ENCODE data around the gene RPL10A.

RPL10A gene

DNA sequence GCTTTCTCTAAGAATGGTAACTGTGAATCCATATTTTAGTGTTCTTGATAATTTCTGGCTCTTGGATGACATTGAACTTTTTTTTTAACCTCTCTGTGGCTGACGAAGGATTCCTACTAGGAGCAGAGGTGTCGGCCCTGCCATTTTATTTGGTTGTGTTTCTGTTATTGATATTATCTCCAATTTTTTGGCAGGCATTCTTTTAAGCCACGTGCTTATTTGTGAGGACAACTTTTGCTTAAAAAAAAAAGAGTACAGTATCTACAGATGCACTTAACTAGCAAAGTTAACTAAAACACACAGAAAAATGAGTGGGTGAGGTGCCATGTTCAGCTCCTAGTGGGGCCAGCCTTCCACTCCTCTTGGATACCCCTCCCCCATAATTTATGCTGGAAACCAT, 15.0 kb upstream of the RPL10A start:
- peaks cover 4 to 33% (median 31%) of the 10 kb centered on the region in 11 experiments; a peak in 21 of 22 replicates for H3K36me3 ChIP-seq
- peak overlapping the region; percentile 71 to 95 (median 84) for H3K4me3 ChIP-seq
- H3K9ac ChIP-seq: peak overlapping the region; percentile 73 to 93 (median 85); a peak in 21 of 22 replicates
- peaks cover 37 to 51% (median 44%) of the 10 kb centered on the region in 10 experiments for H3K4me1 ChIP-seq
- no peak for TF ChIP-seq Cebpa-rat (IDR thresholded peaks at IDR 0.05)
- no peaks in the 10 kb centered on the region for H3K9me3 ChIP-seq (replicated peaks in 1 of 11)
- H3K27me3 ChIP-seq: no peaks in the 10 kb centered on the region
- H3K27ac ChIP-seq: peak overlapping the region in 8 of 11 experiments; percentile 11 to 91 (median 88); a peak in 15 of 22 replicates
- peak overlapping the region; percentile 83 to 100 (median 99) for H3K4me2 ChIP-seq
- H4K20me1 ChIP-seq: peaks cover 0 to 21% (median 5%) of the 10 kb centered on the region in 11 experiments; a peak in 5 of 22 replicates

DNA sequence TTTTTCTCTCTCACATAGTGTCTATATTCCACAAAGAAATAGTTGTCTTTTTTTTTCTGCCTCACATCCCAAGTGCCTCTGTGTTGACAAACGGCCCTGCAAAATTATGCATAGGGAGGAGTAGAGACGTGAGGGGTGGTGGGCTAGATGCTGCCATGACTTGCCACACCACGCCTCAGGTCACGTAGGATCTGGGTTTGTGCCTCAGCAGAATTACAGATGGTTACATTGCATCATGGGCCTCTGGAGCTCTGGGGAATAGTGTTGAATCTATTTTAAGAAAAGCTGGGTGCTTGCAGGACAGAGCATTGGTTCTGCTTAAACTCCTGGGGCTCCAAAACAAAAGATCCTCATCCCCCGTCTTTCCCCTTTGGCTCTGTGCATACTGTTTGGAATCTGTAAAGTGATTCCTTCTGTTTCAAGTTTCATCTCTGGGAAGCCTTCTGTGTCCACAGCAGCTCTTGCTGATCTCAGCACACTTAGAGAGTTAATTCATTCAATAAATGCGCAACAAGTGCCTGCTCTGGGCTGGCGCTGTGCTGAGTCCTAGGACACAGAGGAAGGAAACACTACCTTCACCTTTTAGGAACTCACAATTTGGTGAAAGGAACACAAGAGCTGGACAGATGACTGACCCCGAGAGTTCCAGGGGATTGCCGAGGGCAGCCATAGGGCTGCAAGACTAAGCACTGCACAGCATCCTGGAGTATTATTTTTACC, 13.7 kb upstream of the RPL10A start:
- H3K27me3 ChIP-seq: no peaks in the 10 kb centered on the region
- 0 out of 22 replicates have a peak, but pooled peaks of 1 of the 11 experiments have one; percentile 1 for TF ChIP-seq Cebpa-rat (IDR thresholded peaks at IDR 0.05)
- H3K27ac ChIP-seq: peak overlapping the region in 8 of 11 experiments; percentile 19 to 91 (median 88); a peak in 16 of 22 replicates
- peaks cover 0 to 23% (median 8%) of the 10 kb centered on the region in 11 experiments; a peak in 7 of 22 replicates for H4K20me1 ChIP-seq
- H3K9me3 ChIP-seq (replicated peaks in 1 of 11): no peaks in the 10 kb centered on the region
- peaks cover 5 to 46% (median 44%) of the 10 kb centered on the region in 11 experiments; a peak in 21 of 22 replicates for H3K36me3 ChIP-seq
- peak overlapping the region in 8 of 10 experiments; percentile 71 to 88 (median 80); a peak in 13 of 20 replicates for H3K4me3 ChIP-seq
- H3K4me1 ChIP-seq: peaks cover 37 to 47% (median 43%) of the 10 kb centered on the region in 10 experiments
- H3K4me2 ChIP-seq: peak overlapping the region; percentile 83 to 100 (median 99)
- peak overlapping the region; percentile 10 to 93 (median 85); a peak in 18 of 22 replicates for H3K9ac ChIP-seq

DNA sequence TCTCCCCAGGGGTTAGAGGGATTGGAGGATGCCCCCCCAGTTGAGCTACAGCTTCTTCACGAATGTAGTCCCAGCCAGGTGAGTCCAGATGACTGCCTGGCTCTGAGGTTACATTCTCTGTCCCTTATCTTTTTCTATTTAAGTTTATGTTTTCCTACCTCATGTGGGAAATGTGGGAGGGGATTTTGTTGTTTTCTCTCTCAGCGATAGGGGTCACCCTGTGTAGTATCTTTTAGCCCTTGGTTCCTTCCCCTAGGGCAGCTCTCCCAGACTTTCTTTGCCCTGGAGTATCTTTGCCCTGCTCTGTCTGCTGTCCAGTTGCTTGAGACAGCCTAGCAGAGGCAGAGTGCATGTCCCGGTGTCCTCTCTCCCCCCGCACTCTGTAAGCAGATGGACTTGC, 10.3 kb upstream of the RPL10A start:
- Histone ChIP-seq H3K27me3 (no peaks in the 10 kb centered on the region), H3K4me3 (no peak overlapping the region), H3K9ac (no peak overlapping the region), H3K4me1 (peaks cover 26 to 35% (median 32%) of the 10 kb centered on the region in 10 experiments), H3K27ac (no peak overlapping the region), H3K4me2 (no peak overlapping the region), H3K36me3 (peaks cover 10 to 78% (median 75%) of the 10 kb centered on the region in 11 experiments; a peak in 21 of 22 replicates), H3K9me3 (replicated peaks in 1 of 11) (no peaks in the 10 kb centered on the region), H4K20me1 (peaks cover 0 to 23% (median 8%) of the 10 kb centered on the region in 11 experiments; a peak in 7 of 22 replicates)
- TF ChIP-seq Cebpa-rat (IDR thresholded peaks at IDR 0.05): no peak

DNA sequence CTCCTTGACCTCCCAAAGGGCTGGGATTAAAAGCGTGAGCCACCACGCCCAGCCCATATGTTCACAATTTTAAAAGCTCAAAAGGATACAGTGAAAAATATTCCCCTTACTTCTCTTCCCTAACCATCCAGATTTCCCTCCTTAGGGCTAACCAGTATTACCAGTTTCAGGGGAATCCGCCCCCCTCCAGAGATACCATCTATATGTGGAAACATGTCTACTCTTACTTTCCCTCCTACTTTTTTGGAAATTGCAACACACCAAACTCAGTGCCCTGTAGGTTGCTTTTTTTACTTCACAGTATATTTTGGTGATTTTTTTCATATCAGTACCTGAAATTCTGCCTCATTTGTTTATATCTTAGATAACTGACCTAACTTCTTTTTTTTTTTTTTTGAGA, 6.9 kb upstream of the RPL10A start:
- Histone ChIP-seq H3K36me3 (peaks cover 14 to 100% (median 93%) of the 10 kb centered on the region in 11 experiments; a peak in 21 of 22 replicates), H3K4me3 (no peak overlapping the region), H3K4me2 (no peak overlapping the region), H4K20me1 (peaks cover 0 to 14% (median 0%) of the 10 kb centered on the region in 11 experiments; a peak in 7 of 22 replicates), H3K4me1 (peaks cover 0 to 5% (median 0%) of the 10 kb centered on the region in 10 experiments; a peak in 4 of 20 replicates), H3K9me3 (replicated peaks in 1 of 11) (no peaks in the 10 kb centered on the region), H3K27ac (no peak overlapping the region), H3K27me3 (no peaks in the 10 kb centered on the region), H3K9ac (no peak overlapping the region)
- no peak for TF ChIP-seq Cebpa-rat (IDR thresholded peaks at IDR 0.05)

DNA sequence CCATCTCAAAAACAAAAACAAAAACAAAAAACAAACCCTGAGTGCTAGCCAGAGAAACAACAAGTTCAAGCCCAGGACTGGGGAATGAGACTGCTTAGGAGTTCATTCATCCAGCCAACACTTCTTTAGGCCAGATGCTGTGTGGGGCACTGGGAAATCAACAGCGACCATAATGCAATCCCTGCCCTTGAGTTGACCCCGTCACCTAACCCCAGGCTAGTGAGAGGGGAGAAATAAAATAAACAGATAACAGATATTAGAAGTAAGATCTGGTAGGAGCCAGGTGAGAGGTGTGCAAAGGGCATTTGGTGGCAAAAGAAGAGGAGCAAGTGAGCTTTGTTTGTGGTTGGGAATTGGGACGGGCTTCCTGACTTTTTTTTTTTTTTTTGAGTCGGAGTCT, 4.9 kb upstream of the RPL10A start:
- Histone ChIP-seq H3K36me3 (peaks cover 15 to 93% (median 85%) of the 10 kb centered on the region in 11 experiments; a peak in 21 of 22 replicates), H3K27ac (no peak overlapping the region), H3K4me3 (no peak overlapping the region), H3K4me1 (peaks cover 5 to 10% (median 8%) of the 10 kb centered on the region in 10 experiments; a peak in 17 of 20 replicates), H3K27me3 (no peaks in the 10 kb centered on the region), H3K4me2 (no peak overlapping the region), H3K9me3 (replicated peaks in 1 of 11) (no peaks in the 10 kb centered on the region), H4K20me1 (peaks cover 0 to 5% (median 0%) of the 10 kb centered on the region in 11 experiments; a peak in 5 of 22 replicates), H3K9ac (no peak overlapping the region; a peak in 1 of 22 replicates)
- no peak for TF ChIP-seq Cebpa-rat (IDR thresholded peaks at IDR 0.05)

DNA sequence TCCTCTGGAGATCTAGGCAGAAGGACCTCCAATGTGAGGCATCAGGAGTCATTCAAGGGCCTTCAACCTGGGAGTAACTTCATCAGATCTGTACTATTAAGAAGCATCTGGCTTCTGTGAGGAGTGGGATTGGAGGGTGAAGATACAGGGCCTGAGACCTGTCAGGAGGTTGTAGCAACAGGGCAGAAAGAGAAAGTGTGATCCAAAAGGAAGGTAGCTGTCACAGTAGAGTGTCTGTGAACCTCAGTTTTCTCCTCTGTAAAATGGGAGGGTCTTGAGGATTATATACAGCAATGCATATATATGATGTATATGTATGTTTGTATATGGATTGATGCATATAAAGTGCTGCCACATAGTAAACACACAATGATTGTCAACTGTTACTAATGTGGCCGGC, 2.6 kb upstream of the RPL10A start:
- Histone ChIP-seq H3K4me1 (peaks cover 15 to 18% (median 16%) of the 10 kb centered on the region in 10 experiments), H3K4me2 (no peak overlapping the region), H4K20me1 (peaks cover 19 to 23% (median 20%) of the 10 kb centered on the region in 11 experiments), H3K9me3 (replicated peaks in 1 of 11) (peaks cover 0 to 8% (median 0%) of the 10 kb centered on the region in 11 experiments; a peak in 4 of 22 replicates), H3K4me3 (no peak overlapping the region), H3K27me3 (no peaks in the 10 kb centered on the region), H3K36me3 (peaks cover 22 to 90% (median 82%) of the 10 kb centered on the region in 11 experiments), H3K27ac (no peak overlapping the region), H3K9ac (peak overlapping the region in 1 of 11 experiments; percentile 2; a peak in 1 of 22 replicates)
- no peak for TF ChIP-seq Cebpa-rat (IDR thresholded peaks at IDR 0.05)

DNA sequence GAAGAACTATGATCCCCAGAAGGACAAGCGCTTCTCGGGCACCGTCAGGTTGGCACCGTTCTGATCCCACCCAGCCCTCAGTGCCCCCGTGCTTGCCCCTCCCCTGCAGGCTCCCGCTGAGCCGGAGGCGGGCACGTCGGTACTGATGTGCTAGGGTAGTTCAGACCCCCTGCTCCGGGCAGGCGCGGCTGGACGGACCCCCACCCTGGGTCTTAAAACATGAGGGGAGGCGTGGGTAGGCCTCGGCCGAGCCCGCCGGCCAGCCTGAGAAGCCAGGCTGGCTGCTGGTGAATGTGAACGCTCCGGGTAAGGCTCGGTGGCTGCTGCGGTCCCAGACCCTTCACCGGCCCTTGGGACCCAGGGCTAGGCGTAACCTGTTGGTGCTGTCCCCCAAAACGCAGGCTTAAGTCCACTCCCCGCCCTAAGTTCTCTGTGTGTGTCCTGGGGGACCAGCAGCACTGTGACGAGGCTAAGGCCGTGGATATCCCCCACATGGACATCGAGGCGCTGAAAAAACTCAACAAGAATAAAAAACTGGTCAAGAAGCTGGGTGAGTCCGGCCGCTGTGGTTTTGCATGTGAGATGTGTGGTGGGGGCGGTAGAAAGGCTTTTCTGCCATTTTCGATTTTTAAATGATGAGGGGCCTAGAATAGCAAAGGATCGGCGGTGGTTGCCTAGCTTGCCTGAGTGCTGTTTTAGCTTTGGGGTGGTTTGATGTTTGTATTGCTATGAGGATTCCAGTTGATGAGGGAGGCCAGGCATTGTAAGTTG, 964 bp downstream of the RPL10A start:
- Histone ChIP-seq H3K27ac (peak overlapping the region; percentile 90 to 100 (median 98)), H3K9ac (peak overlapping the region; percentile 93 to 100 (median 98)), H3K4me1 (peaks cover 27 to 42% (median 34%) of the 10 kb centered on the region in 10 experiments), H3K4me3 (peak overlapping the region; percentile 84 to 100 (median 92)), H4K20me1 (peaks cover 52 to 58% (median 55%) of the 10 kb centered on the region in 11 experiments), H3K27me3 (no peaks in the 10 kb centered on the region), H3K36me3 (peaks cover 50 to 90% (median 84%) of the 10 kb centered on the region in 11 experiments), H3K4me2 (peak overlapping the region; percentile 82 to 100 (median 96)), H3K9me3 (replicated peaks in 1 of 11) (peaks cover 0 to 8% (median 0%) of the 10 kb centered on the region in 11 experiments; a peak in 4 of 22 replicates)
- TF ChIP-seq Cebpa-rat (IDR thresholded peaks at IDR 0.05): no peak

Data from BLaER1 treated with 17β-estradiol and CSF1 and Interleukin-3, amounts not matched to agents 10 nM and 100 nM (cell line).